Sigmoid colon (tissue), 7 donors: ENCODE measurements around the gene NAB2. TPM values are rescaled to one million over a fixed set of nuclear protein-coding genes. Genes with fewer than 3 reads are reported as not detected.
"Not testable (repeated sequence)": the region's sequence is repeated elsewhere in the genome, so short reads cannot be mapped to it uniquely, and the experiment has no call there.

Experiments used
- DNase-seq: peaks from one replicate; pipeline ENCODE4 v3.0.0-alpha.2; 2019
- H3K27ac ChIP-seq, 4 donors: fragments of 200-600 bp; sonication (generic); one replicate each; pipeline ENCODE4 v1.5.1; 2016 to 2019; ENCODE audit warnings: mild to moderate bottlenecking in 1 of 4
- H3K27me3 ChIP-seq, 3 donors: fragments of 200-600 bp; sonication (generic); one replicate each; pipeline ENCODE4 v1.5.1; 2019; ENCODE audit warnings: mild to moderate bottlenecking in 1 of 3
- H3K36me3 ChIP-seq, 4 donors: fragments of 200-600 bp; sonication (generic); one replicate each; pipeline ENCODE4 v1.5.1; 2016 to 2019
- H3K4me1 ChIP-seq, 4 donors: fragments of 200-600 bp; sonication (generic); one replicate each; pipeline ENCODE4 v1.5.1; 2017 to 2019
- H3K4me3 ChIP-seq, 4 donors: fragments of 200-600 bp; sonication (generic); one replicate each; pipeline ENCODE4 v1.5.1; 2017 to 2019; ENCODE audit warnings: mild to moderate bottlenecking in 2 of 4, moderate library complexity in 1 of 4
- H3K9me3 ChIP-seq, 4 donors: fragments of 200-600 bp in 3 of 4; sonication (generic) in 3 of 4; one replicate each; pipeline versions ENCODE4 v1.5.1 to v1.6.1; 2013 to 2019
- CTCF ChIP-seq, 4 experiments: fragments of 450-650 bp in 3 of 4; fragments of 200-600 bp in 1 of 4; IDR thresholded peaks; one replicate each; pipeline ENCODE4 v1.5.1; 2016 to 2019; ENCODE audit warnings: antibody characterized with exemption in 4 of 4, mild to moderate bottlenecking in 3 of 4, moderate library complexity in 2 of 4
- EP300 ChIP-seq, 4 donors: sonication (generic); formaldehyde crosslinking; IDR thresholded peaks; one replicate each; pipeline ENCODE4 v1.6.1; 2017; ENCODE audit warnings: antibody characterized with exemption in 4 of 4
- POLR2A ChIP-seq, 2 donors: fragments of 450-650 bp; IDR thresholded peaks; one replicate each; pipeline ENCODE4 v1.6.1; 2016; ENCODE audit warnings: antibody characterized with exemption in 2 of 2, mild to moderate bottlenecking in 2 of 2, moderate library complexity in 2 of 2
- POLR2AphosphoS5 ChIP-seq, 4 donors: sonication (generic); formaldehyde crosslinking; IDR thresholded peaks; one replicate each; pipeline ENCODE4 v1.6.1; 2017; ENCODE audit warnings: antibody characterized with exemption in 4 of 4
- WGBS, 2 donors: extraction: QIAGEN DNeasy Blood & Tissue Kit; methylation state at CpG; one replicate each; pipeline ENCODE4 v1.1.7; 2013; 5-methylcytosine and 5-hydroxymethylcytosine counted together
- intact Hi-C: fragments of 100-400 bp; cut with DNase I; formaldehyde crosslinking; loops from one replicate; pipeline ENCODE4 v1.15.1; 2023
- polyA plus RNA-seq, 3 donors: library from polyadenylated mRNA; stranded (reverse); fragments of 200-250 nt; gene quantifications; one replicate each; pipeline ENCODE4 v1.2.3, GENCODE V29; 2013
- total RNA-seq, 4 donors: library from RNA; depleted of rRNA; stranded (reverse); fragments of >200 nt; gene quantifications; one replicate each; pipeline ENCODE4 v1.1.0, GENCODE V29; 2016
- donor health status: healthy with polysubstance abuse.
- donor health status: Bipolar disorder and iron deficiency.
- donor health status: healthy.

Gene NAB2
- total and polyA plus RNA-seq, 7 donors, result 2.5 to 28.9 (median 24.8) TPM

- Histone ChIP-seq H3K27me3 (no peaks in the 10 kb centered on the region), H3K27ac (peak overlapping the region; percentile 71 to 85 (median 81)), H3K9me3 (no peaks in the 10 kb centered on the region), H3K36me3 (peaks cover 0 to 29% (median 3%) of the 10 kb centered on the region in 4 donors), H3K4me3 (no peak overlapping the region), H3K4me1 (peaks cover 0 to 32% (median 17%) of the 10 kb centered on the region in 4 donors)
- peak; percentile 87 for DNase-seq
- 24 to 44% methylated on average over 3 of the region's 3 CpGs for WGBS, 2 donors
- intact Hi-C loops, result loop anchor here (1.0 to 2.0 kb wide), 2 partner anchors 43 to 113 kb away; no protein-coding TSS in a partner anchor
- TF ChIP-seq EP300 (IDR thresholded peaks at IDR 0.05) (no peak), POLR2A (IDR thresholded peaks at IDR 0.05) (no peak), CTCF (IDR thresholded peaks at IDR 0.05) (peak; percentile 86 to 96 (median 91)), POLR2AphosphoS5 (IDR thresholded peaks at IDR 0.05) (peak in 3 of 4 donors; percentile 27 to 50 (median 41))
Observed at GRCh38 chr12:57069523-57069922, 19.4 kb upstream of the NAB2 start.

- Histone ChIP-seq H3K4me1 (peaks cover 0 to 37% (median 22%) of the 10 kb centered on the region in 4 donors), H3K9me3 (no peaks in the 10 kb centered on the region), H3K27ac (peak overlapping the region; percentile 73 to 85 (median 78)), H3K36me3 (peaks cover 0 to 26% (median 3%) of the 10 kb centered on the region in 4 donors), H3K4me3 (peak overlapping the region in 2 of 4 donors; percentile 33 to 34), H3K27me3 (no peaks in the 10 kb centered on the region)
- intact Hi-C loops, result loop anchor here (5.0 kb wide), 2 partner anchors 55 to 165 kb away; partner anchors contain the start of gene LRP1
- DNase-seq, result no peak
- 75 to 90% methylated on average over 2 of the region's 2 CpGs for WGBS, 2 donors
- TF ChIP-seq EP300 (IDR thresholded peaks at IDR 0.05) (no peak), POLR2AphosphoS5 (IDR thresholded peaks at IDR 0.05) (peak in 1 of 4 donors; percentile 22)
Observed at GRCh38 chr12:57072661-57073060, 16.3 kb upstream of the NAB2 start.

- DNase-seq, H3K9me3 ChIP-seq, H3K27me3 ChIP-seq: not testable (repeated sequence)
- intact Hi-C loops, result loop anchor here (5.0 kb wide), 2 partner anchors 53 to 163 kb away; partner anchors contain the start of gene LRP1
- 94 to 98% methylated on average over 6 of the region's 6 CpGs for WGBS, 2 donors
- peak overlapping the region in 2 of 4 donors; percentile 33 to 34 for H3K4me3 ChIP-seq
- peaks cover 0 to 43% (median 28%) of the 10 kb centered on the region in 4 donors for H3K4me1 ChIP-seq
- peaks cover 0 to 15% (median under 1%) of the 10 kb centered on the region in 4 donors for H3K36me3 ChIP-seq
- peak overlapping the region; percentile 73 to 85 (median 78) for H3K27ac ChIP-seq
Observed at GRCh38 chr12:57073566-57074450, 15.1 kb upstream of the NAB2 start.

- DNase-seq, result peak; percentile 99
- H3K36me3 ChIP-seq, result peaks cover 0 to 7% (median 0%) of the 10 kb centered on the region in 4 donors
- intact Hi-C loops, result no loop called here
- no peaks in the 10 kb centered on the region for H3K9me3 ChIP-seq
- no peak for TF ChIP-seq CTCF (IDR thresholded peaks at IDR 0.05)
- TF ChIP-seq POLR2A (IDR thresholded peaks at IDR 0.05), result peak in 1 of 2 donors; percentile 11
- peak in 1 of 4 donors; percentile 12 for TF ChIP-seq EP300 (IDR thresholded peaks at IDR 0.05)
- TF ChIP-seq POLR2AphosphoS5 (IDR thresholded peaks at IDR 0.05), result peak; percentile 42 to 75 (median 74)
- peaks cover 0 to 22% (median 21%) of the 10 kb centered on the region in 4 donors for H3K4me1 ChIP-seq
- H3K27ac ChIP-seq, result peak within 1 kb of the TSS; percentile 84 to 89 (median 88)
- H3K4me3 ChIP-seq, result peak within 1 kb of the TSS; percentile 67 to 87 (median 82)
- 1% methylated on average over 39 of the region's 39 CpGs for WGBS, 2 donors
- no peaks in the 10 kb centered on the region for H3K27me3 ChIP-seq
Observed at GRCh38 chr12:57078519-57079404, 10.2 kb upstream of the NAB2 start, which contains the start of gene NEMP1. Gene NEMP1, minus strand, starts transcription at chr12:57078791. Its CDS starts 46 bp downstream, at chr12:57078745.

GRCh38 chr12:57079821-57080220 lies 9.1 kb upstream of the NAB2 start:
- no peaks in the 10 kb centered on the region for H3K9me3 ChIP-seq
- H3K4me1 ChIP-seq, result peaks cover 0 to 22% (median 19%) of the 10 kb centered on the region in 4 donors

More at GRCh38 chr12:57079821-57080220, 9.1 kb upstream of the NAB2 start:
- no peaks in the 10 kb centered on the region for H3K27me3 ChIP-seq
- TF ChIP-seq EP300 (IDR thresholded peaks at IDR 0.05) (no peak), POLR2AphosphoS5 (IDR thresholded peaks at IDR 0.05) (no peak), CTCF (IDR thresholded peaks at IDR 0.05) (no peak), POLR2A (IDR thresholded peaks at IDR 0.05) (no peak)
- peaks cover 0 to 7% (median 0%) of the 10 kb centered on the region in 4 donors for H3K36me3 ChIP-seq
- WGBS, 2 donors, result 82 to 95% methylated on average over 1 of the region's 1 CpG
- H3K27ac ChIP-seq, result peak overlapping the region; percentile 84 to 89 (median 88)
- H3K4me3 ChIP-seq, result no peak overlapping the region
- DNase-seq, result no peak
- intact Hi-C loops, result no loop called here
